Activated CD4-positive, alpha-beta T cell treated with anti-CD3 and anti-CD28 coated beads for 36 hours (primary cell): ENCODE results near the gene CRY2. TPM values are rescaled to one million over a fixed set of nuclear protein-coding genes. Genes with fewer than 3 reads are reported as not detected.

Source experiments
- ATAC-seq: fragments of 200-7000 bp; cut with Tn5 transposase; one replicate; pipeline ENCODE4 v1.10.0; 2021; ENCODE audit warnings: mild to moderate bottlenecking, moderate library complexity
- CTCF ChIA-PET: fragments of 350-600 bp; sonication (Branson Sonifier 250); formaldehyde crosslinking; loops from one replicate; lab custom pipeline; 2021; ENCODE audit warnings: antibody characterized with exemption; lab: Charles Lee
- POLR2A ChIA-PET: fragments of 350-600 bp; sonication (Branson Sonifier 250); formaldehyde crosslinking; loops from one replicate; lab custom pipeline; 2021; ENCODE audit warnings: antibody characterized with exemption, inconsistent platforms; lab: Charles Lee
- DNase-seq: peaks from one replicate; pipeline ENCODE4 v3.0.0-alpha.2; 2020
- H3K27ac Mint-ChIP-seq: one replicate; pipeline ENCODE4 v1.8.0; 2021; ENCODE audit warnings: mixed read lengths
- H3K27me3 Mint-ChIP-seq: one replicate; pipeline ENCODE4 v1.8.0; 2021; ENCODE audit warnings: mixed read lengths
- H3K36me3 Mint-ChIP-seq: one replicate; pipeline ENCODE4 v1.8.0; 2021; ENCODE audit warnings: low read depth, mixed read lengths
- H3K4me1 Mint-ChIP-seq: one replicate; pipeline ENCODE4 v1.8.0; 2021; ENCODE audit warnings: mixed read lengths
- H3K4me3 Mint-ChIP-seq: one replicate; pipeline ENCODE4 v1.8.0; 2021; ENCODE audit warnings: mild to moderate bottlenecking, moderate library complexity, mixed read lengths
- H3K9me3 Mint-ChIP-seq: one replicate; pipeline ENCODE4 v1.8.0; 2021; ENCODE audit warnings: low read depth, mixed read lengths
- intact Hi-C, 2 experiments: fragments of 100-400 bp; cut with DNase I in 1 of 2; cut with micrococcal nuclease in 1 of 2; formaldehyde crosslinking; loops; one replicate each; pipeline versions ENCODE4 v1.14.2 to v1.15.1; 2022 to 2024; cut with DNase I, micrococcal nuclease
- total RNA-seq, 2 experiments: library from RNA; stranded (reverse); gene quantifications; one replicate each; pipeline ENCODE4 v1.2.3, GENCODE V29; 2021

The CRY2 gene
- total RNA-seq, 2 experiments from 2014 or later = 13.1 to 14.1 TPM

- ChIA-PET CTCF (interaction anchor here (1.1 kb wide), 1 partner anchor 10 kb away, joined by 3 read pairs; no protein-coding TSS in a partner anchor), POLR2A (no interaction called here)
- Mint-ChIP-seq H3K36me3 (peaks cover 3% of the 10 kb centered on the region), H3K27ac (no peak overlapping the region), H3K4me3 (no peak overlapping the region), H3K9me3 (no peaks in the 10 kb centered on the region), H3K27me3 (peaks cover 10% of the 10 kb centered on the region), H3K4me1 (peaks cover 29% of the 10 kb centered on the region)
- ATAC-seq (no peak), DNase-seq (no peak)
- intact Hi-C loops = no loop called here
Observed at GRCh38 chr11:45920531-45921477, 73.5 kb downstream of the CRY2 start.

DNA sequence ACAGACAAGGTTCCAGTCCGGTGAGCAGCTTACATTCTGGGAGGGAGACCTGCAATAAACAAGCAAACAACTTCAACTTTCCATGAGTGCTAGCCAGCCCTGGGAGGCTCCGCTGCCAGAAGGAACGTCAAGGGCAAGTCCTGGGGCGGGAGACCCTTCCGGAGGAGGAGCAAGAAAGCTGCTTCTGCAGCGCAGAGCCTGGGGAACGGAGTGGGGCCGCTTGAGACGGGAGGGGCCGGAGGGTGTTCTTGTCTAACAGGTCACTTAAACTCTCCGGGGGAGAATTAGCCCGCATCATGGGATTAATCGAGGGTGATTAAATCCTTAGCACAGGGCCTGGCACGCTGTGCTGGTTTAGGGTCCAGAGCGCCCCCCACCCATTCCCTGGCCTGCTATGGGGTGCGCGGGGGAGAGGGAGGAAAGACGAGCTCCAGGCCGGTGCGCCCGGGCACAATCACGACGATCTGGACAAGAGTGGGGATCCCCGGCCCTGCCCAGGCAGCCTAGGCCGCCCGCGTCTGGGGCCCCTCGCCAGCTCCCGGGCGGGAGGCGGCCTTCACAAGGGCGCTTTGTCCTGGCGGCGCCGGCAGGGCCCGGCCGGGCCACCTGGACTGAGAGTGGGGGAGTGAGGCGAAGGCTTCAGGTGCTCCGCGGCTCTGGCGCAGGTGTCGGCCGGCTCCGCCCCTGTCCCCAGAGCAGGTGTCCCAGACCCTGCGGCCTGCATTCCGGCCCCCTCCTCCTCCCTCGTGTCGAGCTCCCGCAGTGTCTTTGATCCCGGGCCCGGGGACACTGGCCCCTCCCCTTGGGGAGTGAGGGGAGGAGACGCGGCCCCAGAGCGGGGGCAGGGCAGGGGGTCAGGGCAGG lies 74.5 kb downstream of the CRY2 start:
- ATAC-seq (no peak), DNase-seq (no peak)
- peaks cover 20% of the 10 kb centered on the region for H3K4me1 Mint-ChIP-seq
- ChIA-PET CTCF (interaction anchor here (0.6 to 1.1 kb wide), 2 partner anchors 9 to 84 kb away, joined by 3 read pairs; no protein-coding TSS in a partner anchor), POLR2A (no interaction called here)
- H3K9me3 Mint-ChIP-seq = no peaks in the 10 kb centered on the region
- intact Hi-C loops = no loop called here
- H3K27ac Mint-ChIP-seq = no peak overlapping the region
- peaks cover 10% of the 10 kb centered on the region for H3K27me3 Mint-ChIP-seq
- H3K4me3 Mint-ChIP-seq = peak overlapping the region; percentile 51
- no peaks in the 10 kb centered on the region for H3K36me3 Mint-ChIP-seq

GRCh38 chr11:45922425-45923082 lies 75.3 kb downstream of the CRY2 start, which contains the start of gene LARGE2:
LARGE2 (plus strand) TSS chr11:45922656; CDS start chr11:45922883, 227 bp downstream.
- peaks cover 10% of the 10 kb centered on the region for H3K27me3 Mint-ChIP-seq
- peak within 1 kb of the TSS; percentile 61 for H3K4me3 Mint-ChIP-seq
- no peaks in the 10 kb centered on the region for H3K36me3 Mint-ChIP-seq
- intact Hi-C loops = no loop called here
- H3K27ac Mint-ChIP-seq = no peak within 1 kb of the TSS
- ChIA-PET CTCF (interaction anchor here (0.6 kb wide), 1 partner anchor 83 kb away, joined by 3 read pairs; no protein-coding TSS in a partner anchor), POLR2A (no interaction called here)
- peaks cover 17% of the 10 kb centered on the region for H3K4me1 Mint-ChIP-seq
- H3K9me3 Mint-ChIP-seq = no peaks in the 10 kb centered on the region
- ATAC-seq = no peak
- no peak for DNase-seq

GRCh38 chr11:45924036-45924915 lies 77.0 kb downstream of the CRY2 start:
- CTCF ChIA-PET = interaction anchor here (1.1 kb wide), 1 partner anchor 41 kb away, joined by 3 read pairs; no protein-coding TSS in a partner anchor

GRCh38 chr11:45924927-45925326 lies 77.7 kb downstream of the CRY2 start:
- no peak for DNase-seq
- intact Hi-C loops = no loop called here
- Mint-ChIP-seq H3K27ac (no peak overlapping the region), H3K9me3 (no peaks in the 10 kb centered on the region), H3K4me3 (no peak overlapping the region), H3K36me3 (no peaks in the 10 kb centered on the region), H3K4me1 (peaks cover 9% of the 10 kb centered on the region), H3K27me3 (peaks cover 10% of the 10 kb centered on the region)
- ChIA-PET POLR2A (no interaction called here), CTCF (interaction anchor here (0.6 to 1.1 kb wide), 2 partner anchors 40 to 657 kb away, joined by 3 read pairs; no protein-coding TSS in a partner anchor)
- ATAC-seq = no peak

More at GRCh38 chr11:45924036-45924915, 77.0 kb downstream of the CRY2 start:
- peaks cover 10% of the 10 kb centered on the region for H3K27me3 Mint-ChIP-seq
- ATAC-seq (no peak), DNase-seq (no peak)
- POLR2A ChIA-PET = interaction anchor here (0.6 to 0.7 kb wide), 2 partner anchors 17 to 553 kb away, joined by 3 read pairs; no protein-coding TSS in a partner anchor
- H3K27ac Mint-ChIP-seq = no peak overlapping the region
- H3K36me3 Mint-ChIP-seq = no peaks in the 10 kb centered on the region
- peaks cover 9% of the 10 kb centered on the region for H3K4me1 Mint-ChIP-seq
- no peaks in the 10 kb centered on the region for H3K9me3 Mint-ChIP-seq
- no peak overlapping the region for H3K4me3 Mint-ChIP-seq
- intact Hi-C loops = no loop called here

GRCh38 chr11:45925550-45925949 lies 78.3 kb downstream of the CRY2 start:
- intact Hi-C loops = no loop called here
- H3K36me3 Mint-ChIP-seq = no peaks in the 10 kb centered on the region
- ATAC-seq (no peak), DNase-seq (no peak)
- peaks cover 10% of the 10 kb centered on the region for H3K27me3 Mint-ChIP-seq
- H3K27ac Mint-ChIP-seq = no peak overlapping the region
- peaks cover 16% of the 10 kb centered on the region for H3K4me1 Mint-ChIP-seq
- ChIA-PET POLR2A (no interaction called here), CTCF (interaction anchor here (0.6 to 2.1 kb wide), 2 partner anchors 40 to 656 kb away, joined by 3 to 8 read pairs; no protein-coding TSS in a partner anchor)
- no peak overlapping the region for H3K4me3 Mint-ChIP-seq
- H3K9me3 Mint-ChIP-seq = no peaks in the 10 kb centered on the region

DNA sequence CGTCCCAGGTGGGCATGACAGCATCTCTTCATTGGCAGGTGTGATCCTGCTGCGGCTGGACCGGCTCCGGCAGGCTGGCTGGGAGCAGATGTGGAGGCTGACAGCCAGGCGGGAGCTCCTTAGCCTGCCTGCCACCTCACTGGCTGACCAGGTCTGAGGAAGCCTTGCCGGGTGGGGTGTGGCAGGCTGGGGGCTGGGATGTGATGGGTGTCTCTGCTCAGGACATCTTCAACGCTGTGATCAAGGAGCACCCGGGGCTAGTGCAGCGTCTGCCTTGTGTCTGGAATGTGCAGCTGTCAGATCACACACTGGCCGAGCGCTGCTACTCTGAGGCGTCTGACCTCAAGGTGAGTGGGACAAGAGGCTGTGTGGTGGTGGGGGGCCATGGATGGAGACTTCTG lies 78.7 kb downstream of the CRY2 start:
- H3K4me1 Mint-ChIP-seq = peaks cover 20% of the 10 kb centered on the region
- no peak for ATAC-seq
- intact Hi-C loops = no loop called here
- H3K4me3 Mint-ChIP-seq = no peak overlapping the region
- no peaks in the 10 kb centered on the region for H3K36me3 Mint-ChIP-seq
- CTCF ChIA-PET = interaction anchor here (2.1 kb wide), 1 partner anchor 40 kb away, joined by 8 read pairs; no protein-coding TSS in a partner anchor
- H3K27me3 Mint-ChIP-seq = peaks cover 10% of the 10 kb centered on the region
- POLR2A ChIA-PET = no interaction called here
- no peak for DNase-seq
- no peaks in the 10 kb centered on the region for H3K9me3 Mint-ChIP-seq
- H3K27ac Mint-ChIP-seq = no peak overlapping the region

DNA sequence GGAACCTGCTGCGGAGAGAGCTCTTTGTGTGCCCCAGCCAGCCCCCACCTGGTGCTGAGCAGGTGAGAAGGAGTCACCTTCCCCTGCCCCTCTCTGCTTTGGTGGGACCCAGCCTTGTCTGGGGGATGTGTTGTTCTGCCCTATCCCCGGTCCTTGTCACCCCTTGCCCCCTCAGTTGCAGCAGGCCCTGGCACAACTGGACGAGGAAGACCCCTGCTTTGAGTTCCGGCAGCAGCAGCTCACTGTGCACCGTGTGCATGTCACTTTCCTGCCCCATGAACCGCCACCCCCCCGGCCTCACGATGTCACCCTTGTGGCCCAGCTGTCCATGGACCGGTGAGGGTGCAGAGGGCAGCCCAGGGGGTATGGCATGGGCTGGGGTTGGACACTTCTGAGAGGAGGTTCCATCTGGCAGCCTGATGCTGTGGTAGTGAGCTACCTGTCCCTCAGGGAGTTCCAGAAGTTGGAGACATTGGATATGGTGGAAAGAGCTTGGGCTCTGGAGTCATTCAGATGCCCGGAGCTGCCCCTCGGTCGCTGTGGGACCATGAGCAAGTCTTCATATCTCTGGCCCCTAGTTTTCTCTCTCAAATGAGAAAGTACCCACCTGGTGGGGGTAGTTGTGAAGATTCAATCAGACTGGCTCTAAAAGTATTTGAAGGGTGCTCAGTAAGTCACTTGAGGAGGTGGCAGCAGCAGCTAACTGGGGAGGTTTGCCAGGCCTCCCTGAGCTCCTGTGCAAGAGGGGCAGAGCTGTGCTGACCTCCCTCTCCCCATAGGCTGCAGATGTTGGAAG lies 79.5 kb downstream of the CRY2 start:
- Mint-ChIP-seq H3K4me3 (no peak overlapping the region), H3K36me3 (no peaks in the 10 kb centered on the region), H3K4me1 (peaks cover 21% of the 10 kb centered on the region), H3K27me3 (peaks cover 7% of the 10 kb centered on the region), H3K9me3 (no peaks in the 10 kb centered on the region), H3K27ac (no peak overlapping the region)
- DNase-seq = no peak
- no peak for ATAC-seq
- intact Hi-C loops = no loop called here
- ChIA-PET POLR2A (no interaction called here), CTCF (interaction anchor here (0.6 to 2.1 kb wide), 3 partner anchors 39 to 610 kb away, joined by 3 to 8 read pairs (median 3); no protein-coding TSS in a partner anchor)

- intact Hi-C loops = no loop called here
- Mint-ChIP-seq H3K4me1 (peaks cover 21% of the 10 kb centered on the region), H3K27me3 (peaks cover 7% of the 10 kb centered on the region), H3K4me3 (no peak overlapping the region), H3K36me3 (no peaks in the 10 kb centered on the region), H3K9me3 (no peaks in the 10 kb centered on the region), H3K27ac (no peak overlapping the region)
- DNase-seq (no peak), ATAC-seq (no peak)
- POLR2A ChIA-PET = no interaction called here
- CTCF ChIA-PET = interaction anchor here (0.5 to 2.1 kb wide), 4 partner anchors 38 to 670 kb away, joined by 3 to 8 read pairs (median 3); no protein-coding TSS in a partner anchor
Observed at GRCh38 chr11:45927332-45927683, 80.0 kb downstream of the CRY2 start.
